Activated CD4-positive, alpha-beta T cell treated with anti-CD3 and anti-CD28 coated beads, Interleukin-2, amount 50 U/mL, for 24 hours (primary cell): ENCODE measurements around the gene MEIOB.

Experiments
- DNase-seq, 2 donors: peaks; one replicate each; pipeline ENCODE4 v3.0.0-alpha.2; 2020; ENCODE audit warnings: low read depth in 1 of 2, low spot score in 1 of 2

MEIOB gene

GRCh38 chr16:1831186-1832075 lies 40.5 kb downstream of the MEIOB start:
- no peak for DNase-seq

GRCh38 chr16:1830213-1830612 lies 41.8 kb downstream of the MEIOB start:
- DNase-seq = no peak

- DNase-seq = no peak
Measured at GRCh38 chr16:1828645-1829410, 43.1 kb downstream of the MEIOB start.

GRCh38 chr16:1826691-1827573 lies 45.0 kb downstream of the MEIOB start, which contains the start of the genes FAHD1 and HAGH:
Gene FAHD1 (plus strand): TSS chr16:1827206. CDS start chr16:1827239, 33 bp downstream.
Gene HAGH (minus strand): TSS chr16:1826825. CDS start chr16:1826787, 38 bp downstream.
- DNase-seq = peak; percentile 82 to 87

- DNase-seq = peak; percentile 10 to 55
Measured at GRCh38 chr16:1825864-1826690, 45.9 kb downstream of the MEIOB start.

- no peak for DNase-seq
Measured at GRCh38 chr16:1825381-1825863, 46.5 kb downstream of the MEIOB start.

- DNase-seq = no peak
Measured at GRCh38 chr16:1823821-1824220, 48.1 kb downstream of the MEIOB start.

GRCh38 chr16:1822801-1823200 lies 49.2 kb downstream of the MEIOB start:
- no peak for DNase-seq

- no peak for DNase-seq
Measured at GRCh38 chr16:1821861-1822611, 49.9 kb downstream of the MEIOB start.

- DNase-seq = no peak
Measured at GRCh38 chr16:1820946-1821290, 51.0 kb downstream of the MEIOB start.

GRCh38 chr16:1820096-1820945 lies 51.6 kb downstream of the MEIOB start:
- DNase-seq = no peak

GRCh38 chr16:1819611-1820010 lies 52.4 kb downstream of the MEIOB start:
- no peak for DNase-seq

GRCh38 chr16:1818873-1819525 lies 53.0 kb downstream of the MEIOB start:
- DNase-seq = no peak

- DNase-seq = no peak
Measured at GRCh38 chr16:1818204-1818872, 53.6 kb downstream of the MEIOB start.

- DNase-seq = no peak
Measured at GRCh38 chr16:1817716-1818115, 54.2 kb downstream of the MEIOB start.

GRCh38 chr16:1817276-1817589 lies 54.7 kb downstream of the MEIOB start:
- DNase-seq = no peak

- no peak for DNase-seq
Measured at GRCh38 chr16:1816396-1817275, 55.3 kb downstream of the MEIOB start.
